Mammary epithelial cell (primary cell): Measurements from ENCODE around the gene AGBL2.

Experiments used
- CTCF ChIP-seq, 2 donors: IDR thresholded peaks in 1 of 2; conservative IDR thresholded peaks in 1 of 2; 2 replicates each; pipeline ENCODE4 v1.5.1; 2011 to 2012; ENCODE audit warnings: inconsistent platforms in 2 of 2, low read length in 2 of 2, mild to moderate bottlenecking in 2 of 2, control low read depth in 1 of 2, low read depth in 1 of 2; ENCODE audit not compliant: insufficient read depth in 1 of 2; ENCODE audit errors: extremely low read depth in 1 of 2
- EZH2 ChIP-seq: IDR thresholded peaks from 2 replicates; pipeline ENCODE4 v1.6.1; 2012; ENCODE audit warnings: low read length, inconsistent platforms, borderline replicate concordance

- no peak for TF ChIP-seq CTCF (conservative IDR thresholded peaks at IDR 0.05 in 1 of 2, IDR thresholded peaks at IDR 0.05 in 1 of 2; ENCODE audit: extremely low read depth in 1 of 2, insufficient read depth in 1 of 2, low read depth in 1 of 2, low read length in 2 of 2)
- TF ChIP-seq EZH2: no peak
Observed at GRCh38 chr11:47720651-47721050, 5.5 kb upstream of the AGBL2 start.
